ENCODE results near the gene SAMD13. TPM values are rescaled to one million over a fixed set of nuclear protein-coding genes. Genes with fewer than 3 reads are reported as not detected.

The SAMD13 gene
- polyA plus RNA-seq, 1 of the 3 experiments (the other 2 are of a cell fraction) = 1.3 TPM

DNA sequence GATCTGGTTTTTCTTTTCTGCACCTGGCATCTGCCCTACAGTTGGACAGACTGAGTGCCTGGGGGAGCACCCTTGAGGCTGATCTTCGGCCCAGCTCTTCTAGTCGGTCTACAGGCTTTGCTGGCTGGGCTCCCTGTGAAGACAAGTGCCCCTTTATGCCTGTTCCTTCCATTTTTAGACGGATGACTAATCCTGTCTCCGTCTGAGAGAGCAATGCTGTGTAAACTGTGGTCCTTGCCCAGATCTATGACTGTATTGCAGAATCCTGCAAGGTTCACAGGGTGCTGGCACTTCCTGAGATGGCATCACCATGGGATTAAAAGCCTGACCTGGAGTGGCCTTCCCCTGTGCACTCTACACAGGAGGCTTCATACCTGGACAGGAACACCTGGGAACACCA, 47.6 kb upstream of the SAMD13 start:
- Histone ChIP-seq H3K4me3 (ENCODE audit: low read depth in 2 of 2, low read length in 1 of 2) (no peak overlapping the region), H3K79me2 (ENCODE audit: insufficient read depth) (no peaks in the 10 kb centered on the region), H3K27me3 (ENCODE audit: insufficient read depth) (no peaks in the 10 kb centered on the region), H3K36me3 (replicated peaks in 1 of 2; ENCODE audit: control insufficient read depth in 1 of 2, insufficient read depth in 2 of 2, low read length in 1 of 2) (no peaks in the 10 kb centered on the region), H3K4me1 (ENCODE audit: control insufficient read depth in 1 of 2, insufficient read depth in 2 of 2, low read depth in 1 of 2, low read length in 1 of 2) (peaks cover 0 to 6% of the 10 kb centered on the region in 2 experiments; a peak in 2 of 4 replicates), H3K4me2 (peak overlapping the region; percentile 20; the same call in 1 of the 2 replicates), H4K20me1 (ENCODE audit: insufficient read depth) (no peaks in the 10 kb centered on the region), H3K9me2 (no peaks in the 10 kb centered on the region), H3K9ac (no peak overlapping the region), H3K9me3 (0 out of 2 replicates have a peak, but pooled peaks cover 7% of the 10 kb centered on the region), H3K27ac (ENCODE audit: low read depth in 2 of 2, low read length in 1 of 2) (peak overlapping the region in 1 of 2 experiments; percentile 79; a peak in 2 of 4 replicates), H3F3A (replicated peaks; ENCODE audit: insufficient read depth) (peaks cover 5% of the 10 kb centered on the region), H2AFZ (ENCODE audit: low read depth) (no peak overlapping the region)
- CTCF ChIA-PET = no interaction called here
- POLR2A ChIA-PET = no interaction called here
- TF ChIP-seq, protein P1, sequence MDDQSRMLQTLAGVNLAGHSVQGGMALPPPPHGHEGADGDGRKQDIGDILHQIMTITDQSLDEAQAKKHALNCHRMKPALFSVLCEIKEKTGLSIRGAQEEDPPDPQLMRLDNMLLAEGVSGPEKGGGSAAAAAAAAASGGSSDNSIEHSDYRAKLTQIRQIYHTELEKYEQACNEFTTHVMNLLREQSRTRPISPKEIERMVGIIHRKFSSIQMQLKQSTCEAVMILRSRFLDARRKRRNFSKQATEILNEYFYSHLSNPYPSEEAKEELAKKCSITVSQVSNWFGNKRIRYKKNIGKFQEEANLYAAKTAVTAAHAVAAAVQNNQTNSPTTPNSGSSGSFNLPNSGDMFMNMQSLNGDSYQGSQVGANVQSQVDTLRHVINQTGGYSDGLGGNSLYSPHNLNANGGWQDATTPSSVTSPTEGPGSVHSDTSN (IDR thresholded peaks at IDR 0.05) = peak; percentile 56; the same call in 1 of the 2 replicates
- TF ChIP-seq RXRA (IDR thresholded peaks at IDR 0.05; ENCODE audit: borderline replicate concordance, low read depth) = no peak; the same call in 1 of the 2 replicates
- no peak for TF ChIP-seq NRF1 (IDR thresholded peaks at IDR 0.05; ENCODE audit: low read depth, low read length)
- TF ChIP-seq JUND (IDR thresholded peaks at IDR 0.05) = peak; percentile 74
- peak; percentile 77 for TF ChIP-seq NFIC (IDR thresholded peaks at IDR 0.05; ENCODE audit: borderline replicate concordance)
- TF ChIP-seq MEF2A (IDR thresholded peaks at IDR 0.05; ENCODE audit: borderline replicate concordance, low read depth) = peak; percentile 98
- TF ChIP-seq TCF12 (IDR thresholded peaks at IDR 0.05) = peak; percentile 65
- peak; percentile 83 for TF ChIP-seq FOSL2 (IDR thresholded peaks at IDR 0.05; ENCODE audit: borderline replicate concordance, low read depth)
- peak in 1 of 2 experiments; percentile 62; a peak in 1 of 4 replicates for TF ChIP-seq EP300 (IDR thresholded peaks at IDR 0.05; ENCODE audit: borderline replicate concordance in 1 of 2, low read depth in 1 of 2, low read length in 1 of 2)
- 19% methylated on average over 4 of the region's 4 CpGs for WGBS (ENCODE audit: low lambda C conversion rate)
- DNase-seq = no peak

DNA sequence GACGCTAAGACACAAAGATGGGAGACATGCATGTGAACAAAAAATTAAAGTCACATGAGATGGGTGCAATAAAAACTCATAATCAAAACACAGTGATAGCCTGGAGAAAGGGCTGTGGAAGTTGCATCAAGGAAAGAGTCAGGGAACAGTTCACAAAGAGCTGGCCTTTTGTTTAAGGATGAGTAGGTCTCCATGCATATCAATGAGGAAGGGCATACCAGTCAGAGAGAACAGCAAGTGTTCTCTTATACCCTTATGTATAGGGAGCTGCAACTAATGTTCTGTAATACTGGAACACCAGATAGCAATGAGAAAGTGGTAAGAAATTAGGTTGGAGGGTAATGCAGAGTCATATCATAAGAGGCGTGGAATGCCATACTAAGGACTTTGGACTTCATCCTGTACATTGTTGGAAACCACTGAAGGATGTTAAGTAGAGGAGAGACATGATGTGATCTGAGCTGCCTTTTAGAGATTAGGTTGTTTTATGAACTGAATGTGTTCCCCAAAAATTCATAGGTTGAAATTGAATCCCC, 46.7 kb upstream of the SAMD13 start:
- H3K9me2 ChIP-seq = no peaks in the 10 kb centered on the region
- H4K20me1 ChIP-seq (ENCODE audit: insufficient read depth) = no peaks in the 10 kb centered on the region
- no peak overlapping the region for H2AFZ ChIP-seq (ENCODE audit: low read depth)
- H3K4me1 ChIP-seq (ENCODE audit: control insufficient read depth in 1 of 2, insufficient read depth in 2 of 2, low read depth in 1 of 2, low read length in 1 of 2) = peaks cover 0 to 6% of the 10 kb centered on the region in 2 experiments; a peak in 2 of 4 replicates
- WGBS (ENCODE audit: low lambda C conversion rate) = 98% methylated on average over 2 of the region's 2 CpGs
- H3K9ac ChIP-seq = no peak overlapping the region
- no peaks in the 10 kb centered on the region for H3K27me3 ChIP-seq (ENCODE audit: insufficient read depth)
- peak overlapping the region in 1 of 2 experiments; percentile 79; a peak in 2 of 4 replicates for H3K27ac ChIP-seq (ENCODE audit: low read depth in 2 of 2, low read length in 1 of 2)
- no peak overlapping the region for H3K4me2 ChIP-seq
- no peak for DNase-seq
- CTCF ChIA-PET = no interaction called here
- TF ChIP-seq, protein P2, sequence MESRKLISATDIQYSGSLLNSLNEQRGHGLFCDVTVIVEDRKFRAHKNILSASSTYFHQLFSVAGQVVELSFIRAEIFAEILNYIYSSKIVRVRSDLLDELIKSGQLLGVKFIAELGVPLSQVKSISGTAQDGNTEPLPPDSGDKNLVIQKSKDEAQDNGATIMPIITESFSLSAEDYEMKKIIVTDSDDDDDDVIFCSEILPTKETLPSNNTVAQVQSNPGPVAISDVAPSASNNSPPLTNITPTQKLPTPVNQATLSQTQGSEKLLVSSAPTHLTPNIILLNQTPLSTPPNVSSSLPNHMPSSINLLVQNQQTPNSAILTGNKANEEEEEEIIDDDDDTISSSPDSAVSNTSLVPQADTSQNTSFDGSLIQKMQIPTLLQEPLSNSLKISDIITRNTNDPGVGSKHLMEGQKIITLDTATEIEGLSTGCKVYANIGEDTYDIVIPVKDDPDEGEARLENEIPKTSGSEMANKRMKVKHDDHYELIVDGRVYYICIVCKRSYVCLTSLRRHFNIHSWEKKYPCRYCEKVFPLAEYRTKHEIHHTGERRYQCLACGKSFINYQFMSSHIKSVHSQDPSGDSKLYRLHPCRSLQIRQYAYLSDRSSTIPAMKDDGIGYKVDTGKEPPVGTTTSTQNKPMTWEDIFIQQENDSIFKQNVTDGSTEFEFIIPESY (IDR thresholded peaks at IDR 0.05; ENCODE audit: borderline replicate concordance, low read depth) = no peak
- TF ChIP-seq CHD2 (IDR thresholded peaks at IDR 0.05; ENCODE audit: low read length, partially characterized antibody) = no peak
- TF ChIP-seq TEAD4 (IDR thresholded peaks at IDR 0.05; ENCODE audit: borderline replicate concordance, insufficient read depth) = no peak
- TF ChIP-seq, protein P1 (IDR thresholded peaks at IDR 0.05) = no peak
- TF ChIP-seq, protein P3, sequence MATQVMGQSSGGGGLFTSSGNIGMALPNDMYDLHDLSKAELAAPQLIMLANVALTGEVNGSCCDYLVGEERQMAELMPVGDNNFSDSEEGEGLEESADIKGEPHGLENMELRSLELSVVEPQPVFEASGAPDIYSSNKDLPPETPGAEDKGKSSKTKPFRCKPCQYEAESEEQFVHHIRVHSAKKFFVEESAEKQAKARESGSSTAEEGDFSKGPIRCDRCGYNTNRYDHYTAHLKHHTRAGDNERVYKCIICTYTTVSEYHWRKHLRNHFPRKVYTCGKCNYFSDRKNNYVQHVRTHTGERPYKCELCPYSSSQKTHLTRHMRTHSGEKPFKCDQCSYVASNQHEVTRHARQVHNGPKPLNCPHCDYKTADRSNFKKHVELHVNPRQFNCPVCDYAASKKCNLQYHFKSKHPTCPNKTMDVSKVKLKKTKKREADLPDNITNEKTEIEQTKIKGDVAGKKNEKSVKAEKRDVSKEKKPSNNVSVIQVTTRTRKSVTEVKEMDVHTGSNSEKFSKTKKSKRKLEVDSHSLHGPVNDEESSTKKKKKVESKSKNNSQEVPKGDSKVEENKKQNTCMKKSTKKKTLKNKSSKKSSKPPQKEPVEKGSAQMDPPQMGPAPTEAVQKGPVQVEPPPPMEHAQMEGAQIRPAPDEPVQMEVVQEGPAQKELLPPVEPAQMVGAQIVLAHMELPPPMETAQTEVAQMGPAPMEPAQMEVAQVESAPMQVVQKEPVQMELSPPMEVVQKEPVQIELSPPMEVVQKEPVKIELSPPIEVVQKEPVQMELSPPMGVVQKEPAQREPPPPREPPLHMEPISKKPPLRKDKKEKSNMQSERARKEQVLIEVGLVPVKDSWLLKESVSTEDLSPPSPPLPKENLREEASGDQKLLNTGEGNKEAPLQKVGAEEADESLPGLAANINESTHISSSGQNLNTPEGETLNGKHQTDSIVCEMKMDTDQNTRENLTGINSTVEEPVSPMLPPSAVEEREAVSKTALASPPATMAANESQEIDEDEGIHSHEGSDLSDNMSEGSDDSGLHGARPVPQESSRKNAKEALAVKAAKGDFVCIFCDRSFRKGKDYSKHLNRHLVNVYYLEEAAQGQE (IDR thresholded peaks at IDR 0.05; ENCODE audit: low read depth, low read length) = no peak
- TF ChIP-seq FOXM1 (IDR thresholded peaks at IDR 0.05; ENCODE audit: low read depth) = no peak
- no peak for TF ChIP-seq POLR2AphosphoS5 (IDR thresholded peaks at IDR 0.05; ENCODE audit: low read depth, low read length)
- no peak for TF ChIP-seq FOSL2 (IDR thresholded peaks at IDR 0.05; ENCODE audit: borderline replicate concordance, low read depth)
- no peak for TF ChIP-seq EZH2phosphoT487 (IDR thresholded peaks at IDR 0.05; ENCODE audit: borderline replicate concordance, low read depth)
- TF ChIP-seq RCOR1 (IDR thresholded peaks at IDR 0.05; ENCODE audit: low read length) = no peak
- TF ChIP-seq SIN3A (IDR thresholded peaks at IDR 0.05; ENCODE audit: borderline replicate concordance, low read depth, low read length) = no peak
- no peak overlapping the region for H3K4me3 ChIP-seq (ENCODE audit: low read depth in 2 of 2, low read length in 1 of 2)
- peaks cover 5% of the 10 kb centered on the region for H3F3A ChIP-seq (replicated peaks; ENCODE audit: insufficient read depth)
- POLR2A ChIA-PET = no interaction called here
- no peaks in the 10 kb centered on the region for H3K36me3 ChIP-seq (replicated peaks in 1 of 2; ENCODE audit: control insufficient read depth in 1 of 2, insufficient read depth in 2 of 2, low read length in 1 of 2)
- H3K79me2 ChIP-seq (ENCODE audit: insufficient read depth) = no peaks in the 10 kb centered on the region
- H3K9me3 ChIP-seq = 0 out of 2 replicates have a peak, but pooled peaks cover 7% of the 10 kb centered on the region

Data from SK-N-SH (cell line).